GM21447 (cell line): ENCODE results near the gene PHF21A.

ENCODE experiments used
- ATAC-seq: cut with Tn5 transposase; IDR thresholded peaks from one replicate; pipeline ENCODE4 v1.9.1; 2021; ENCODE audit not compliant: unreplicated experiment

The PHF21A gene

GRCh38 chr11:46075928-46076327, 45.3 kb downstream of the PHF21A start:
- no peak for ATAC-seq

- no peak for ATAC-seq
Observed at GRCh38 chr11:46075168-46075567, 46.1 kb downstream of the PHF21A start.

DNA sequence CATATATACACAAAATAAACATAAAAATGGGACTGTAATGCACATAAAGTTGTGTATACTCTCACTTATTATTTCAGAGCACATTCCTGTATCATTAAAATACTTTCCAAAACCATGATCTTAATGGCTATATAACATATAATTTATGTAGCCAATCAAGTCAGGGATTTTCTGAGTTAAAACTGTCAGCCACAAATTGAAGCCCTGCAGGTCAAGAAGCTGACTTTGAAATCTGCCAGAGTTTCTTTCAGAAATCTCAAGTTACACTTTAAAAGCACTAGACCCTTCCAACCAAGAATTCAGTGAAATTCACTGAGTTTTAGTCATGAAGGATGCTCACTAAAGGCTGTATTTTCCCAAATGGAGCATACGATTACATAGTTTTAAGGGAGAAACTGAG, 47.6 kb downstream of the PHF21A start:
- ATAC-seq = no peak

GRCh38 chr11:46072172-46072964, 48.9 kb downstream of the PHF21A start:
- no peak for ATAC-seq

- ATAC-seq = no peak
Observed at GRCh38 chr11:46071091-46071490, 50.2 kb downstream of the PHF21A start.

DNA sequence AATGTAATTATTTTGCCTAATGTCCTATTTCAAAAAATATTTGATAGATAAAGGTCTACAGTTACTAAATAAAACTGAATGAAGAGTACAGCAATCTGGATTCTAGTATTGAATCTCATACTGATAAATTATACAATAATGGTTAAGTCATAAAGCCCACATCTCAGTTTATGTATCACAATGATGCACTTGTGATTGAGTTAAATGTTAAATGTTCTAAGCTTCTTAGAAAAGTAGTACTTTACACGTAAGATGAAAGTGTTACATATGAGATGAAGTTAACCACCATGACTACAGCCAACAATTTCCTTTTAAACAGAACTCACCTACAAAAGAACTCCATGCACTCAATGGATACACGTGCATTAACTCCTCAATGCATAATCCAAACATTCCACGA, 51.7 kb downstream of the PHF21A start:
- ATAC-seq = no peak

- no peak for ATAC-seq
Observed at GRCh38 chr11:46066335-46066734, 54.9 kb downstream of the PHF21A start.

DNA sequence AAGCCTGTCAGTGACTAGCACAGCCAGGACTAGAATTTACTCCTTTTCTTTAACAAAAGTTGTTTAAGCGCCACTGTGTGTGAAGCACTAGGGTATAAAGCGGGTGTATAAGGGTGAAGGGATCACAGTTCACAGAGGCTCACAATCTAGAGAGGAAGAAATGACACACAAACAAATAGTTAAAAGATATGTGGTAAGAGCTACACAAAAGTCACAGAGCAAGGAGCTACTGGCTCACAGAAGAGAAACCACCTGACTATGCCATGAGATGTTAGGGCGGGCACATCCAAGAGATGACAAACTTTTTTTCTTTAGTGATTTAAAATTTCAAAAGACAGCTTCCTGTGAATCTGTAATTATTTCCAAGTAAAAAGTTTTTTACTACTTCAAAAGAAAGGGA, 55.6 kb downstream of the PHF21A start:
- ATAC-seq = no peak

DNA sequence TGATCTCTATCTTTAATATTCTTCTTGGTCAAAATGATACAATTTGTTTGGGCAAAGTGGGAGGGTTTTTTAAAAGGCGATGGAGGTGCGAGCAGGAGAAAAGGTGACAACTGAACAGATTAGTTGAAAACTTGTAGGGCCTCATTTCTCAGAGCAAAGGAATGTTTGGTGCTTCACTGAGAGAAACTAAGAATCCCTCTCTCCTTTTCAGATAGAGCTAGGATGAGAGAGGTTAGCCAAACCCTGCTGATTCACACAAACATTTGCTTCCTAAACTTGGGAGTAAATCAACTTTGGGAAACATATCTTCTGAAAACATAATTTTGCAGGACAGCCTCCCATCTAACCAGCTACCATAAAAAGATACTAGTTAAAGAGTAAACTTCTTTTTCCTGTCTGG, 57.0 kb downstream of the PHF21A start:
- no peak for ATAC-seq

- ATAC-seq = no peak
Observed at GRCh38 chr11:46063138-46063537, 58.1 kb downstream of the PHF21A start.

- ATAC-seq = no peak
Observed at GRCh38 chr11:46060013-46060412, 61.2 kb downstream of the PHF21A start.

DNA sequence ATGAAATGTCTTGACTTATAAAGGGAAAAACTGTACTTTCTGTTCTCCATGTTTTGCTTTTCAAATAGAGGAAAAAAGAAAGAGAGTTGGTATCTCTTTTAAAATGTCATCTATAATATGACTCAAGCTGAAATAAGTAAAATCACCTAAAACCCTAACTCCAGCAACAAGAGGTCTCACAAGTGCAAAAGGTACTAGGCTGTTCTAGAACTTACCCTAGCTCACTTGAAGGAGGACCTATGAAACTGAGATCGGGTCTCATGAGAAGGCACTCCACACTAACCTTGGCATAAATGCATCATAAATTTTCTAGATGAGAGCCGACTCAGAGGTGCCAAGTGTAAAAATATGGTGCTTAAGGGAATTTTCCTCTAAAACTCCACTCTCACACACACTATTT, 63.8 kb downstream of the PHF21A start:
- no peak for ATAC-seq

GRCh38 chr11:46055371-46055770, 65.9 kb downstream of the PHF21A start:
- ATAC-seq = no peak

DNA sequence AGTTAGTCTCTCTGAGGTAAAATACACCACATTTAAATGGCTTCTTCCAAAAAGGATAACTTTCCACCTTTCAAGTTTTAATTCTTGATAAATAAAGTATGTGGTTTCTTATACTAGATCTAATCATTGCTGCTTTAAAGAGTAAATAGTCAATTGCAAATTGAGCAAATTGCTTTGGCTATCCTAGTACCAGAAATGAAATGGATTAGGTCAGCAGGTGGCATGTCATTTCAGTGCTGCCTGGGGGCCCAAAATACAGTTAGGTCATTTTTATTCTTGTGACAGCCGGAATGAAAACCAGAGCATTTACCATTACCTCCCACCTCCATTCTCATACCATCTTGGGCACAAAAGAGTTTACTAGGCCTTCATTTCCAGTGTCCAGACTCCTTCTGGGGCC, 70.2 kb downstream of the PHF21A start:
- no peak for ATAC-seq

DNA sequence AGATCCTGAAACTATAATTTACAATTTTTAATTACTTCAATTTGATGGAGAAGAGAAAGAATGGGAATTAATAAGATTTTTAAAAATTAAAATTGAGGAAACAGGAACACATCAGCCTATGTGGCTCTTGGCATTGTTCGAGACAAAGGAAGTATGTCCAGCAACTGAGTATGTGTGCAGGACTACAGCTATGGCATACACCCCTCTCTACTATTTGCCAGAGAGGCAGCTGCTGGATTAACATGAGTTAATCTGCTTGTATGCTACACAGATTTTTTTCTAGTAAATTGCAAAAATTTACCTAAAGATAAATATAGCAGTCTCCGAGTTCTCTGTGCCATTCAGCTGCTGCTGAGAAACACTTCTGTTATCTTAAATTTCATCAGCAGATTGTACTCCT, 70.6 kb downstream of the PHF21A start:
- no peak for ATAC-seq

DNA sequence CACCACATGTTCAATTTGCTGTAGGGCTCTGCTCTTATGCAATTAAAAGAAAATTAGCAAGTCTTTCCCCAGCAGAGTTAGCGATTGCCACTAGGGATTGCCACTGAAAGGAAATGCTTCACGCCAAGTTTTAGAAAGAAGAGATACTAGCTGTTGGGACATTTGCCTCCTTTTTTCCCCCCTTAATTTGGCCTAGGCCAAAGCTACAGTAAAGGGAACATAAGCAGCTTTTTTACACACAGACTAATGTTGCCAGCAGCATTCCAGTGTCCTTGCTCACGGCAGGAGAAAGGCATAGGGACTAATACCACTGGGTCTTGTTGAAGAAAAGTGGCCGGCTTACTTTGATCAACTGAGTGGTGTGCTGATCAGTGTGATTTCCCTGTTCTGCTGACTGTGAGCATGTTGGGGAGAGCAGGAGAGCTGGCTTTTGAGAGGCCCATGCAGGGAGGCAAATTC, 71.2 kb downstream of the PHF21A start:
- no peak for ATAC-seq

GRCh38 chr11:46049325-46049897, 71.8 kb downstream of the PHF21A start:
- no peak for ATAC-seq

DNA sequence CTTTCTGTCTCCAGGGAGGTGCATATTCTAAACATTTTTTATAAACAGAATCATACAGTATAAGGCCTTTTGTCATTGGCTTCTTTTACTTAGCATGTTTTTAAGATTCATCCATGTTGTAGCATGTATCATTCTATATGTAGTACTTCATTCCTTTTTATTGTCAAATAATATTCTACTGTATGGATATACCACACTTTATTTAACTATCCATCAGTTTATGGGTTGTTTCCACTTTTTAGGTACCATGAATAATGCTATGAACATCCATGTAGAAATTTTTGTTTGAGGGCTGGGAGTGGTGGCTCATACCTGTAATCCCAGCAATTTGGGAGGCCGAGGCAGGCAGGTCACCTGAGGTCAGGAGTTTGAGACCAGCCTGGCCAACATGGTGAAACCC, 73.1 kb downstream of the PHF21A start:
- no peak for ATAC-seq

GRCh38 chr11:46047520-46047919, 73.7 kb downstream of the PHF21A start:
- ATAC-seq = no peak

- ATAC-seq = no peak
Observed at GRCh38 chr11:46045811-46046210, 75.4 kb downstream of the PHF21A start.

DNA sequence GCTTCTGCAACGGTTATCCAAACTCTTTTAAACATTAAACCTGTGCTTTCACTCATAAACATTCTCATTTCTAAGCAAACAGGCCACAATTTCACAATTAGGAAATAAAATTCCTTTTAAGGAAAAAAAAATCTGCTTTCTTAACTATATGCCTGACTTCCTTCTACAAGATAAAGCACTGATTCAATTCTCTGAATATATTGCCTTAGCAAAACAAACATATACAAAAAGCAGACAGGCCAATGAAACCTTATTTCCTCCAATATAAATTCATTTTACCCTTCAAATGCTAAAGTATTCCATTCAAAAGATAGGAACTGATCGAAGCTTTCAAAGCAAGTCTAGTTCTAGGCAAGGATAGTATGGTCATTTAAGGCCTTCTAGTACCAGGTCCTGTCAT, 76.7 kb downstream of the PHF21A start:
- no peak for ATAC-seq

DNA sequence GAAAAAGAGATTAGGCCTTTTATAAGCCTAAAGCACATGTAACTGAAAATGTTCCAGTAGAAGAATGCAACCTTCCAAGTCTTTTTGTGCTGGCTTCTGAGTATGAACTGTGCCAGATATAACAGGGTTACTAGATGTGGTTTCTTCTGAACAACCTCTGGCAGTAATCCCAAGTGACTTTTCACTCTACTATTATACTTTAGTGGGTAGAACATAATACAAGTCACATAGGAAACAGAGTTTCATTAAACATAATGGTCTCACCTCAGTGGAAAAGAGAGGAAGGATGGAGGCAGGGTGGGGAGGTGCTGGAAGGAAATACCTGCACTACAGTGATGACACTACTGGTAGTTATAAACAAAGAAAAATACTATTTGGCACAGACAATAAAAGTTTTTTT, 81.3 kb downstream of the PHF21A start:
- ATAC-seq = no peak

DNA sequence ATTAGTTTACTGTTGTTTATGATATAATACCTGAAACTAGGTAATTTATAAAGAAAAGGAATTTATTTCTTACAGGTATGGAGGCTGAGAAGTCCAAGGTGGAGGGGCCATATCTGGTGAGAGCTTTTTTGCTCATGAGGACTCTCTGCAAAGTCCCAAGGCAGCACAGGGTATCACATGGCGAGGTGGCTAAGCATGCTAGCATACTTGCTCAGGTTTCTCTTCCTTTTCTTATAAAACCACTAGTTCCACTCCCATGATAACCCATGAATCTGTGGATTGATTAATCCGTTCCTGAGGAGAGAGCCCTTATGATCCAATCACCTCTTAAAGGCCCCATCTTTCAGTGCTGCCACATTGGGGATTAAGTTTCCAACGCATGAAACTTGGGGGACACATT, 82.7 kb downstream of the PHF21A start:
- ATAC-seq = no peak
